GM18870 (cell line): ENCODE measurements around the gene CTDSPL.

Experiments used
- ATAC-seq: cut with Tn5 transposase; IDR thresholded peaks from one replicate; pipeline ENCODE4 v1.9.1; 2021; ENCODE audit warnings: moderate library complexity; ENCODE audit not compliant: unreplicated experiment

CTDSPL gene

GRCh38 chr3:37890522-37890921 is 28.8 kb downstream of the CTDSPL start:
- ATAC-seq, result no peak

DNA sequence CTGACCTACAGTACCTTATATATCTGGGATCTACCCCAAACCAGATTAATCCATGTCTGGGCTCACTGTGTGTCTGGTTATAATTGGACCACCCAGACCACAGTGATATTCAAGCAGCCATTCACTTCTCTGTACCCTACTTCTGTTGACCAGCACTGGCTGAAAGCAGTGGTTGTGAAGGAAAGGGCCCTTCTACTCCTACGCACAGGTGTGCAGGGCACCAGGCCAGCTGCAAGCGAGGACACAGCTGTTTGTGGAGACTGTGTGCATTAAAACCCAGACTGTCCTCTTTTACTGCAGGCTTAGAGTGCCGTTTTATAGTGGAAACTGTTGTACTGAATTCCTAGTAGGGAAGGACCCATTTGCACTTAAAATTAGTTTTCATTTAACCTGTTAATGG is 29.5 kb downstream of the CTDSPL start:
- ATAC-seq, result no peak

DNA sequence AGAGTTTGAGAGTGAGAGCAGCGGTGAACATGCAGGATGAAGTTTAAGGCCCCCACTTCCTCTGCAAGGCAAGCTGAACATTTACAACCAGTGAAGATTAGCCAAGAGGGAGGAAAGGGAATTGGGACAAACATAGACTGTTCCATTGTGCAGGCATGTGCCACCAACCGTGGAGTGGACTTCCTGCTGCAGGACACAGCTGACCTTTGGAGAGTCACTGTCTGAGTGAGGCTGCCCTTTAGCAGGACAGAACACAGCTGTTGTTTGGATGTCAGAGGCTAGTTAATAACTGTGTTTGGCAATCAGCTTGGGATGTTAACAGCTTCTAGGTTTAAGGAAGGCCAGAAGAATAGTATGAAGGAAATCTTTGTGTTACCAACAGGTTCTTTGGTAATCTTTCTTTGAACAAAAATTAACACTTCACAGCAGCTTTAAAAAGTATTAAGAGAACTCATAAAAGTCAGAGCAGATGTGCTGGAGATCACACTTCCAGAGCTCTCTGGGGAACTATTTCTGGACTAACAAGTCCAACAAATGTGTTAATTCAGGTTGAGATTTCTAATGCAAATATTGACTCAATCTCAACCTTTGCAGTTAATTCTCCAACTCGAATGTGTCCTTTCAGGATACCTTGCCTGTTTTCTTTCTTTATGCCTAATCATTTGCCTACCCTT is 31.4 kb downstream of the CTDSPL start:
- ATAC-seq, result no peak

GRCh38 chr3:37896827-37897226 is 35.1 kb downstream of the CTDSPL start:
- ATAC-seq, result no peak

DNA sequence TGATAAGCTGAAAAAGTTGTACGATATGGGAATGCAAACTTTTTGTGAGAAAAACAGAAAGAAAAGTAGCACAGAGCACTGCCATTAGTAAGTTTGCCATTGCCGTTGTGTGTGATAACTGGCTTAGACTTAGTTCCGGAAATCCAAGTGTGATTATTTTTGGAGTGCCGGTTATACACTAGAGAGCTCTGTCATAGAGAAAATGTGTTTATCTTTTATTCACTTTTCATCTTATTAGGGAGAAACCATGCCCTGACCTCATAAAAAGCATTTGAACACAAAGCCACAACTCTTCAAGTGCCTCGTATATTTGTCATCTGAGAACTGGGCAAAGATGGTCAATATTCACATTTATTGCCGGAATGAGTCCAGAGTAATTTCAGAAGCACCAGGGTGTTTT is 36.1 kb downstream of the CTDSPL start:
- ATAC-seq, result no peak

DNA sequence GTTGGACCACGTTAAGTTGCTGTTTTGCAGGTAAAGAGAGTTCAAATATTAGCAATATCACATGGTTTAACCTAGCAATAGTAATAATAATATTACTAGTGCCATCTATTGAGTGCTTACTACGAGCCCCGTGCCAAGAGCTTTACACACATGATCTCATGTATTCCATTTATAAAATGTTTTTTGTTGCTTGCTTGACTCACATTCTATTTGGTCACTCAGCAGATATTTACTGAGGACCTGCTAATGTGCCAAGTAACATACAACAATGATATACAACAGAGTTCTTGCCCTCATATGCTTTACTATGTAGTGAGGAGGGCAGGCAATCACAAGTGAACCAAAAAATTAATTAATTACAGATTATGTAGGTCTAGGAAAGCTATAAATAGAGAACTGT is 36.7 kb downstream of the CTDSPL start:
- no peak for ATAC-seq

DNA sequence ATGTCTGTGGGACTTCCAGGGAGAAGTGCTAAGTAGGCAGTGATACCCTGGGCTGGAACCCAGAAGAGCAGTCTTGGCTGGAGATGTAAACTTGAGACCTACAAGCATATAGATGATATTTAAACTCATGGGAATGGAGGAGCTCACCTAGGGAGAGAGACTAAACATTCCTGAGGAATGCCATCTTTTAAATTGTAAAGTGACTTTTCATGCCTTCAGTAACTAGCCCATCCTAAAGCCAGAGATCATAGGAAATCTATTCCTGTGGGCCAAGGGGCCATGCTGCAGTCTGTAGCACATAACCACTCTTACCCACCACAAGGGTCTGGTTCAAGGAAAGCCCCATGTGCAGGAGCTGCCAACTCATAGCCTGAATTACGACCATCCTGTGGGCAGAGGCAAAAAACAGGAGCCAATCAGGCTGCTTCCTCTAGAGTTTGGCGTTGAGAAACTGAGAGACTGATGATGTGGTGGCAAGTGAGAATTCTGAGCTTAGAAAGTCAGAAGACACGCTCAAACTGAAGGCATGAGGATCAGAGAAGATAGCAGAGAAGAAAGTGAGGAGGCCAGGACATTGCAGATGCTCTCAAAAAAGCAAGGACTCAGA is 37.5 kb downstream of the CTDSPL start:
- peak; percentile 71 for ATAC-seq

- ATAC-seq, result no peak
Measured at GRCh38 chr3:37899711-37900306, 38.1 kb downstream of the CTDSPL start.

- ATAC-seq, result no peak
Measured at GRCh38 chr3:37901721-37902120, 40.0 kb downstream of the CTDSPL start.

DNA sequence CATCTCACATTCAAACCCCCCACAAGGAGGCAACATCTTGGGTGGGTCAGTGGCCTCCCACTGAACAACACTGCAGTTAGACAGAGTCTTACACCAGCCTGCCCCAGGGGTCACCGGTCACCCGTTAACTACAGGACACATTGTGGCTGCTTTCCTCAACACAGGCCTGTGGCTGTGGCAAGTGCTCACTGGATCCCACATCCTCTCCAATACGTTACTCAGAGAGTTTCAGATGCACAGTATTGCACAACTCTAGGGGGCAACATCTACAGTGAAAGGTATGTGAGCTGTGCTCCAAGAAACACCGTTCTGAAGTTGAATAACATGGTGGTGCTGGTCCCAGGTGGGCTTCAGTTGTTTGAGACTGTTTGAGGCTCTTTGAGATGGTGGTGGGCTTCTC is 41.0 kb downstream of the CTDSPL start:
- no peak for ATAC-seq

DNA sequence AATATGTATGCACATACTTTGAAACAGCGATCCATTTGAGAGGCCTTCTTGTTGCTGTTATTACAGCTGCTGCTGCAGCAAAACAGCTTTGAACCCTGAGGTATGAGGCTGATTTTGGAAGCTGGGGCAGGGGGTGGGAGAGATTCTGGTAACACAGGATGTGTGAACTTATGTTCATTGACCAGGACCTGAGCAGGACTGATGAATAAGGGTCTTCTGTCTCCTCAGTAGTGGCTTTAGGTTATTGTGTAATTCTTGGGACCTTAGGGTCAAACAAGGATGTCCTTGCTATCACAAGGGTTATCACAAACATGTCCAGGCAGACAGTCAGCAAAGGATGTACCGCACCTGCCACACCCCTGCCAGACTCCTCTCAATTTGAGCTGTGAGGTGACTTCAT is 41.6 kb downstream of the CTDSPL start:
- ATAC-seq, result no peak

DNA sequence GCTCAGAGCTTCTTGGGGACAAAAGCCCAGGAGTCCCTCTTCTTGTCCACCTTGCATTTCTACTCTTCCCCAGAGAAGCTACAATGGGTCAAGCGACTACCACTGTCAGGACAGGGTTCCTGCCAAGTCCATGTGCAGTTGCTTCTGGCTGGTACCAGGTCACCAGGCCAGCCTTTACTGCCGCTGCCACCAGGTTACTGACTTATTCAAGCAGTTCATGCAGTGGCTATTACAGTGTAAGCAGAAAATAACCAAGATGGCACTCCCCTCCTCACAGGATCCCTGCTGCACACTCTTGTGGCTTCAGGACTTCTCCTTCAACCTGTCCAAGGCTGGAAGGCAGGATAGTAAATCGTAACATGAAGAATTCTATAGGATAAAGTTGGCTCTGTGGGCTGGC is 42.1 kb downstream of the CTDSPL start:
- no peak for ATAC-seq

- ATAC-seq, result no peak
Measured at GRCh38 chr3:37904601-37905000, 42.9 kb downstream of the CTDSPL start.

DNA sequence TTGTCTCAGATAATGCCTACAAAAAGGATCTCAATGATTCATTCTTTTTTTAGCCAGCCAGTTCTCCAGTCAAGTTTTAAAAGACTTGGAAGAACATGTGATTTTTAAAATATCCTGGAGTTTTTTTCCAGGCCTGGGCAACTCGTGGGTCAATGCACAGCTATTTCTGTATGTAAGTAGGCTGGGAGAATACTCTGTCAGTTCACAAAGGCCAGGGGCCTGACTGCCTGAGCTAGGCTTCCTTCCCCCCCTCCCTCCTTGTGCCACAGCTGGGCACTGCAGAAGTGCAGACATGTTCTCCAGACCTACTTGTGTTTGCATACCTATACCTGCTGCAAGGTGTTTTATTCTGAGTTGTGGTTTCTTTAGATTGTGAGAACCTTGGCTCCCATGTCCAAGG is 43.7 kb downstream of the CTDSPL start:
- no peak for ATAC-seq

GRCh38 chr3:37905987-37906674 is 44.5 kb downstream of the CTDSPL start:
- ATAC-seq, result no peak

DNA sequence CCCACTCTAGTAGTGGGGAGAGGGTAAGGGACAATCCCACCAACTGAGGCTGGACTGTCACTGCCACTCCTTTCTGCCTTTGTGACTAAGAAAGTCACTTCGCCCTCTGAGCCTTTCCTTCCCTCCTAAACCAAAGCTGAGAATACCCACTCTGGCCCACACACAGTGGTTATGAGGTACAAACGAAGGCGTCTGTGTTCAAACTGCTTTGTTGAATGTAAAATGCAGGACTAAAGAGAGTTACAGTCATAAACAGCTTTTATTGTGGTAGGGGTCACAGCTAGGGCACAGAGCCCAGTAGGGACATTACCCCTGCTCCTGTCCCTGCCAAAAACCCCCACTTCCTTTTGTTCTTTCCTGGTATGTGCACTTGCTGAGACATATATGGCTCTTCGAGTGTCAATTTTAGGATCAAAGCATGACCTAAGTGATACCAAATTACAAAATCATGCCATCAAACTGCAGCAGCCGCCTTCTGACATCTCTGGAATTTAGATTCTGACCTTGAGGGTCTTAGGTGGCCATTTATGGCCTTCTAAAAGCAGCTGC is 45.1 kb downstream of the CTDSPL start:
- ATAC-seq, result peak; percentile 29

DNA sequence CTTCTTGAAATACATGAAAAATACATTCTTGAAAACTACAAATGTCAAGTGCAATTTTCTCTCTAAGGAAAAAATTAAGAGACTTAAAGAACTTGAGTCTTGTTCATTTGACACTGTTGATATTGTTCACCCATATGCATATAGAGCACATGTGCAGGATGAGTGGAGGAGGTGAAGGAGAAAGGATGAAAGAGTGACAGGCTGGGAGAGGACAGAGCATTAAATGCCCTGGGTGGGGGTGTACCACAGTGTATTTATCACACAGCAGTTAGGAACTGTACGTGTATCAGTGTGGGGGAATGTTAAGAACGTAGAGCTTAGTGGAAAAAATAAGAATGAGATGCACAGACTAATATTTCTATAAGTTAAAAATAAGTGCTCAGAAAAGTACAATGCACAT is 45.7 kb downstream of the CTDSPL start:
- no peak for ATAC-seq

DNA sequence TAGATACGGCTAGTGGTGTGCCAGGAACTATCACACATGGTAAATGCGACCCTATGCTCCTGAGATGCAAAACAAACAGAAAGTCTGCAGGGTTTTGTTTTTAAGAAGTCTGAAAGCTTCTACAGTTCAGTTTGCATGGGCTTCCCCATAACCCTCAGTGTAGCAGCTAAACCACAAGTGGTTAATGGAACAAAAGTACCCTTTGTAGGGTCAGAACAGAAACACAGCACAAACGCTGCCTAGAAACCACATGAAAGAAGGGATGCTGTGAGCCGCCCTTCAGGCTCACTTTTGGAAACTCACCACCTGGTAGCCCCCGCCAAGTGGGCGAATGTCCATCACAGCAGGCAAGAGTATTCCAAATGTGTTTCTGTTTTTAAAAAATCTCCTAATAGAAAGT is 46.2 kb downstream of the CTDSPL start:
- peak; percentile 88 for ATAC-seq

DNA sequence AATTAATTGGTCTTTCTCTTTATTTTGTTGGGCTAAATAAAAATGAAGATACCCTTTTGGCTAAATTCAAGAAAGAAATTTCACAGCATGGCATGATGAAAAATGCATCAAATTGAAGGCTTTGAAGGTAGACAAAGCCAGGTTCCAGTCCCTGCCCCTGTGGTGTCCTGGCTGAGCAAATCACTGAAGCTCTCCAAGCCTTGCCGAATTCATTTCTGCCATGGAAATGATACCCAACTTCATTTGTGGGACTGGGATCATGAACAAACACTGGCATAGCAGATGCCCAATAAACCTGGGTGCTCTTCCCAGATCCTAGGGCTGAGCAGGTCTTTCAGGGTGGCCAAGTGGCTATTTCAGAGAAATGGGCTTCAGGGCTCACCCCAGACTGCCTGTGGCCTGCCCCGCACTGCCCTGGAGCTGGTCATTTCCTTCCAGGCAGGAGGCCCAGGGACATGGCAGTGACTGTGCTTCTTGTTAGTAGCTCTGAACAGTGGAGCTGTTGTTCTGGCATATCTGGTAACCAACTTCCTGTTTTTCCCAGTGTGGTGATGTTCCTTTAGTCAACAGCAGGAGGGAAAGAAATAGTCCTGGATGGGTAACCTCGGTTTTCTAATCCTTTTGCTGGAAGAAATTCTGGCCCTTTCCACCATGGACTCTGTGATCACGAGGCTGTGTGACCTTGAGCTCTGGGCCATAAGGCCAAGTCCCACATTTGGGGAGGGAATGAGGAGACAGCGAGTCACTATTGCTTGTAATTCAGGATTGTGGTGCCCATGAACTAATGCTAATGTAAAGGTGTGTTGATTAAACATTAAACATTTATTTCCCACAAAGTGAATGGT is 47.6 kb downstream of the CTDSPL start:
- ATAC-seq, result no peak

- no peak for ATAC-seq
Measured at GRCh38 chr3:37910671-37911400, 49.2 kb downstream of the CTDSPL start.
